ENCODE data around the gene DNAJC15. TPM values are rescaled to one million over a fixed set of nuclear protein-coding genes. Genes with fewer than 3 reads are reported as not detected.
A peak's percentile ranks its signal among the peaks of the same experiment; 100 is the strongest.

DNAJC15 gene
- polyA plus RNA-seq, 1 donor (not counting 4 experiments of a cell fraction or from before 2014, with no cell fraction given), result 38.5 TPM

DNA sequence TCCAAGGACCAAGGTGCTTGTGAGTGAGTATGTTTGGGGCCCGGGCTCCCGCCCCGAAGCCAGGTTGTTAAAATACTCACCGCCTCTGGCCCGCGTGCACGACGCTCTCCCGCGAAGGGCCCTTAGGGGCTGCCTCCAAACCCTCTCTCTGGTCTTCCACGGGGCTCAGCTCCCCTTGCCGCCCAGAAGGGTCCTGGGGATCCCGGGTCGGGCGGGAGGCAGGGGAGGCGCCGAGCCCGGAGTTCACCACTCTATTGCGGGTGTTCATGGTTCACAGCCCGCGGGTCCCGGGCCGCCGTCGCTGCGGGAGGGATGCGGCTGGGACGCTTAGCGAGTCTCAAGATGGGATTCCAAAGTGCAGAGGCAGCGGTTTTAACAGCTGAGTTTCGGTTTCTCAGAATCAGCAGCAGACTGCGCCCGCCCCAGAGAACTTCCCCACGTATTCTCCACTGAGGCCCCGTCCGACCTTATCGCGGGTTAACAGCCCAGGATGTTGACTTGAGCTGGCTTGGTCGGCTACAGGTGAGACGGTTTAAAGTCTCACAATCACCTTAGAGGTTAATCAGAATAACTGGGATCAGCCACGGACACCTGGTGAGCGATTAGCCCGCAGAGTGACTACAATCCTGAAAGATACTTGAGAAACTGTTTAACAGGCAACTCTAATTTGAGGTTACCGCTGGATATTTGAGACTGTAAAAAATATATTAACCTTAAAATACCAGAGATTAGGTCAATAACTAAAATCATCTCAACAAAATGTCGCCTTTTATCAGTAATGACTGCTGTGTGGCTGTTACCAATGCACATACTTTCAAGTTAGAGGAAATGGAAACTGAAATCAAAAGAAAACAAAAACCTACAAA is 31.3 kb upstream of the DNAJC15 start, which contains the start of gene EPSTI1:
TSS of gene EPSTI1 (minus strand) at position 344 of the 866 bp plus-strand sequence. CDS start at position 268, 76 bp downstream.
- Histone ChIP-seq H3K9me3 (ENCODE audit: control insufficient read depth, low read depth, low read length) (no peaks in the 10 kb centered on the region), H3K9me1 (ENCODE audit: control insufficient read depth, extremely low read depth, insufficient read depth, low read length) (no peaks in the 10 kb centered on the region), H3K4me3 (ENCODE audit: control insufficient read depth in 2 of 3, extremely low read depth in 1 of 3, insufficient read depth in 2 of 3, low read depth in 1 of 3, low read length in 3 of 3) (peak within 1 kb of the TSS; percentile 36 to 59 (median 40)), H3K4me2 (ENCODE audit: control insufficient read depth, extremely low read depth, insufficient read depth, low read depth, low read length) (peak within 1 kb of the TSS; percentile 65), H4K20me1 (ENCODE audit: control insufficient read depth, extremely low read depth, insufficient read depth, low read length) (no peaks in the 10 kb centered on the region), H3K27me3 (ENCODE audit: control insufficient read depth, extremely low read depth, insufficient read depth, low read length) (no peaks in the 10 kb centered on the region), H3K9ac (ENCODE audit: control insufficient read depth, extremely low read depth, insufficient read depth, low read length) (peak within 1 kb of the TSS; percentile 85), H3K27ac (ENCODE audit: control insufficient read depth, insufficient read depth, low read length) (peak within 1 kb of the TSS; percentile 73), H3K36me3 (ENCODE audit: control insufficient read depth in 2 of 2, extremely low read depth in 1 of 2, insufficient read depth in 2 of 2, low read length in 2 of 2) (no peaks in the 10 kb centered on the region), H3K4me1 (ENCODE audit: control insufficient read depth, extremely low read depth, insufficient read depth, low read length) (peaks cover 35% of the 10 kb centered on the region), H2AFZ (ENCODE audit: control insufficient read depth, low read length) (peak within 1 kb of the TSS; percentile 60), H3K79me2 (ENCODE audit: control insufficient read depth, insufficient read depth, low read length) (peaks cover 5% of the 10 kb centered on the region)
- DNase-seq (ENCODE audit: low read depth, low spot score), result no peak
- FAIRE-seq, result no peak
- dilution Hi-C loops (cut with MboI; ENCODE audit: extremely low pct_ligation_motif_present, low sequenced_read_pairs), result no loop called here
- TF ChIP-seq EZH2 (IDR thresholded peaks at IDR 0.05; ENCODE audit: low read length) (no peak), CTCF (optimal IDR thresholded peaks at IDR 0.05 in 1 of 3, IDR thresholded peaks at IDR 0.05 in 1 of 3, conservative IDR thresholded peaks at IDR 0.05 in 1 of 3; ENCODE audit: extremely low read depth in 1 of 3, insufficient read depth in 2 of 3, low read length in 3 of 3) (no peak)

DNA sequence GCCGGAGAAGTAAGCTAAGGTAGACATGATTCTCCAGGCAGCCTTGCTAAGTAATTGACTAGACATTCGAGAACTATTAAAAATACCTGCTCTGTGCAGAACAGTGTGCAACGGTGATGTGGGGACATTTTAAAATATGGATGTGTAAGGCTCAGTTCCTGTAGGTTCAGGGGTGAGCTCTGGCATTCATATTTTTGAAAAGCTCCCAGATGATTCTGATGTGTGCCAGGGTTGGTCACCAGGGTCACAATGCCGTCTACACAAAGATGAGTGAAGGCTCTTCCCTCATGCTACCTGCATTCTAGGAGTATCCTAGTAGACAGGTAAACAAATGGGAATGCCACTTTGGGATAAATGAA is 30.6 kb upstream of the DNAJC15 start:
- peak overlapping the region; percentile 85 for H3K9ac ChIP-seq (ENCODE audit: control insufficient read depth, extremely low read depth, insufficient read depth, low read length)
- no peaks in the 10 kb centered on the region for H3K9me3 ChIP-seq (ENCODE audit: control insufficient read depth, low read depth, low read length)
- H3K27ac ChIP-seq (ENCODE audit: control insufficient read depth, insufficient read depth, low read length), result peak overlapping the region; percentile 73
- H2AFZ ChIP-seq (ENCODE audit: control insufficient read depth, low read length), result peak overlapping the region; percentile 60
- no peaks in the 10 kb centered on the region for H3K36me3 ChIP-seq (ENCODE audit: control insufficient read depth in 2 of 2, extremely low read depth in 1 of 2, insufficient read depth in 2 of 2, low read length in 2 of 2)
- TF ChIP-seq EZH2 (IDR thresholded peaks at IDR 0.05; ENCODE audit: low read length), result no peak
- H3K4me1 ChIP-seq (ENCODE audit: control insufficient read depth, extremely low read depth, insufficient read depth, low read length), result peaks cover 41% of the 10 kb centered on the region
- dilution Hi-C loops (cut with MboI; ENCODE audit: extremely low pct_ligation_motif_present, low sequenced_read_pairs), result no loop called here
- H4K20me1 ChIP-seq (ENCODE audit: control insufficient read depth, extremely low read depth, insufficient read depth, low read length), result no peaks in the 10 kb centered on the region
- no peaks in the 10 kb centered on the region for H3K27me3 ChIP-seq (ENCODE audit: control insufficient read depth, extremely low read depth, insufficient read depth, low read length)
- H3K9me1 ChIP-seq (ENCODE audit: control insufficient read depth, extremely low read depth, insufficient read depth, low read length), result no peaks in the 10 kb centered on the region
- peak overlapping the region in 2 of 3 experiments; percentile 36 to 59 for H3K4me3 ChIP-seq (ENCODE audit: control insufficient read depth in 2 of 3, extremely low read depth in 1 of 3, insufficient read depth in 2 of 3, low read depth in 1 of 3, low read length in 3 of 3)
- H3K4me2 ChIP-seq (ENCODE audit: control insufficient read depth, extremely low read depth, insufficient read depth, low read depth, low read length), result peak overlapping the region; percentile 65
- H3K79me2 ChIP-seq (ENCODE audit: control insufficient read depth, insufficient read depth, low read length), result peaks cover 5% of the 10 kb centered on the region
- FAIRE-seq (no peak), DNase-seq (ENCODE audit: low read depth, low spot score) (no peak)

Data from keratinocyte (primary cell).